NOMO-1 (cell line): ENCODE data around the gene CELF4.

Experiments
- DNase-seq, 2 experiments: peaks; one replicate each; lab custom pipeline; 2025; ENCODE audit not compliant: unreplicated experiment in 2 of 2; lab: John Stamatoyannopoulos, UW

Gene CELF4

DNA sequence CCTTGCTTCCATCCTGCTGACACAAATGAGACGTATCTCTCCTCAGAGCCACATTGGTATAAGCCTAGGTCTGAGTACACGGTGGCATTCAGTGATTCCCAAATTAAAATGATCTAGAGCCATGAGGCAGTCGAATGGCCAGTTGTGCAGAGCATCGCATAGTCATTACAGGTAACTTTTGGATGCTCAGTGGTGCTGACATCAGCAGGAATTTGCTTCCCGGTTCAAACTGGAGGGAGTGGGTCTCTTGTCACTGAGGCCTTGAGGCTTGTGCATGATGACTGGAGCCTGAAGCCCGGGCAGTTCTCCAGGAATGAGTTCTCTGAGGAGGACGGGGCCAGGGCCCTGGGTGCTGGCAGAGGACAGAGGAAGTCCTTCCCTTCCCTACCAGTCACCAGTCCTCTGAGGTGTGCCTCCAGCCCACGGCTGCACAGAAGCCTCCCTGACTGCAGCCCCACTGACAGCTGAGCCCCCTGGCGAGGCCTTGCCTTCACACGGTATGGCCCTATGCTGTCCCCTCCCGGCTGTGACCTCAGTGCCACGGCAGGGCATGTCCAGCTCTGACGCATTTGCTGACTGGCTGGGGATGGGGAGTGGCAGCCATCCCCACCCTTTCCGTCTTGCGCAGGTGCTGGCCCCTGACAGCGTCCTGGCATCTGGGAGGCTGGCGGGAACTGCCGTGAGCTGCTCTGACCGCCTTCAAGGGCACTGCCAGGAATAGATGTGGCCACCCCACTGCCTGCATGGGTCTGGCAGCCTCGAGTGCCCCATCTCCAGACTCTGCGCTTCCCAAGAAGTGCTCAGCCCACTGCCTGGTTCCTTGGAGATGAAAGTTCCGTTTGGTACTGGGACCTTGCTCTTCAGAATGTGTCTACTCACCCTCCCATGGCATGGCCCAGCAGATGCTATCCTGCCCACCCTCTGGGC is 117.4 kb downstream of the CELF4 start:
- DNase-seq, result no peak

DNA sequence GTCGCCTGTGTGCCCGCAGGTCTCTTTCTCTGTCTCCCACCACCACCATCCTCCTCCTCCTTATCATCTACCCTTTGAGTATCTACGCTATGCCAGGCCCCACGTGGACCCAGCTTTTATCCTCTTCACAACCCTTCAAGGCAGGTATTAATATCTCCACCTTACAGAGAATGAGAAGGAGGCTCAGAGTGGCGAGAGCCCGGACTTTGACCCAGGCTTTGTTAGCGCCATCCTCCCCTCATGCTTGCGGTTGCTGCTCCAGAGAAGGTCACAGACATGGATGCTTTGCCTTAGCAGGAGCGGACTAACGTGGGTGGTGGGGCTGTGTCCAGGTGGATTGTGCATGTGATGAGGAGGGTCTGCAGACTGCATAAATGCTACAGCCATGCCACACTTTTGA is 119.8 kb downstream of the CELF4 start:
- DNase-seq, result no peak

DNA sequence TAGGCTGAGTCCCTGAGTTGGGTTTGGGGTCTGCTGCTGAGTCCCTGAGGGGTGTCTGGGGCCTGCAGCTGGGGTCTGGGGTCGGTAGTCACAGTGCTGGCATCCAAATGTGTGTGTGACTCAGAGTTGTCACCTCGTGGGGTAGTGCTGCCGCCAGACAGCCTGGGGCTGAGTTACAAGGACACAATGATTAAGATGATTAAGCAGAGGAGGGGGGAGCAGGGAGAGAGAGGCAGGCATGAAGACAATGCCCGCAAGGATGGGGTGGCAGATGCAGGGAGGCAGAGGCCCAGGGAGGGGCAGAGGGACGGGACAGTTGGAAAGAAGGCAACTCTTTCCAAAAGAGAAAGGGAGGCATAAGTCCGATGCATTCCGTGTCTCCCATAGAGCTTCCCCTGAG is 120.2 kb downstream of the CELF4 start:
- no peak for DNase-seq

DNA sequence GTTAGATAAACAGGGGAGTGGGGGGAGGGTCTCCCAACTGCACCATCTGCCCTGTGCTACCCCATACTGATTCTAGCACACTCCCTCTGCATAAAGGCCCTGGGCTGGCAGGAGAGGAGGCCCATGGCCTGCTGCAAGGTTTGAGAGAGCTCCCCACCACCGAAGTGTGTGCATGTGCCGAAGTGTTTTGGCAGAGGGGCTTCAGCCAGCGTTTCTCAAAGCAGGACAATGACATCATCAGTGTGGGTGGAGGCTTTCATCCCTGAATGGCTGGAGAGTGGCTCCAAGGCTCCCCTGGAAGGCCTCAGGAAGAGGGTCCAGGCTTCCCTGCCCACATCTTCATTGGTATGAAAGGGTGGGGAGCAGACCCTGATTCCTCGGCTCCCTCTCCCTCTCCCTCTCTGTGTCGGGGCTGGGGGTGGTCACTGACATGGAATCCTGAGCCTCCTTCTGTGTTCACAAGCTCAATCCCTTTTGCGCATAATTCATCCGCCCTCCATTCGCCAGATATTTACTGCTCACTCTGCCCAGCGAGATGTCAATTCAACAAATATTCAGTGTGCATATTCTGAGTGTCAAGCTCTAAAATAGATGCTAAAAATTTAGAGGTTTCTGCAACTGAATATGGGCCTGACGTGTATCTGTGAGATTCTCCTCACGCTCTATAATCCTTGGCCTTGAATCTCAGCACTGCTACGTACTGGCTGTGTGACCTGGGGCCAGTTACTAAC is 122.1 kb downstream of the CELF4 start:
- DNase-seq, result no peak

DNA sequence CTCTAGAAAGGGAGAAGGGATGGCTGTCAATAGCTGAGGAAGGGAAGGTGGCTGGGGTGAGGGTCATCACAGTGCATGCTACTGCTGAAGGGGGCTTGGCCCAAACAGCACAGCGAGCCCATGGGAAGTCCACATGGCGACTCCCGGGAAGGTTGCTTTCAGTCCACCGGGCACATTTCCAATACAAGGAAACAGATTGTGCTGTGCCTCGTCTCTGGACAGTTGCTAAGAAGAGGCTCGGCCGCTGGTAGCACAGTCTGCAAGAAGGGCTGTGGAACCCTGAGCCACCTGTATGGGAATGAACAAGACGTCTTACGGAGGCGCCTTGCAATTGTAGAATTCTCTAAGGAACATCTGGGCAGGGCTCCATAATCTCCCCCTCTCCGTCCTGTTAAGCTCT is 123.1 kb downstream of the CELF4 start:
- DNase-seq, result no peak

DNA sequence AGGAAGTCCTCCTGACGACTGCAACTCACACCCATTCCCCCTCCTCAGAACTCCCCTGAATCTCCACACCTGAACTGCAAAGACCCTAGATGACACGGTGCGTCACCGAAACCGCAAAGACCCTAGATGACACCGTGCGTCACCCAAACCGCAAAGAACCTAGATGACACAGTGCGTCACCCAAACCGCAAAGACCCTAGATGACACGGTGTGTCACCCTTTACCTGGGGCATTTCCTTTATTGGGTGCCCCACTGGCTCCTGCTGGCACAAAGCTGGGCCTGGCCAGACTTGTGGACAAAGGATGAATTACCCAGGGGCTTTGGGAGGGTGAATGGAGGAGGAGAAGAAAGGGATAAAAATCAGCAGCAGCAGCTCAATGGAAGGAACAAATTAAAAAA is 123.8 kb downstream of the CELF4 start:
- DNase-seq, result no peak

DNA sequence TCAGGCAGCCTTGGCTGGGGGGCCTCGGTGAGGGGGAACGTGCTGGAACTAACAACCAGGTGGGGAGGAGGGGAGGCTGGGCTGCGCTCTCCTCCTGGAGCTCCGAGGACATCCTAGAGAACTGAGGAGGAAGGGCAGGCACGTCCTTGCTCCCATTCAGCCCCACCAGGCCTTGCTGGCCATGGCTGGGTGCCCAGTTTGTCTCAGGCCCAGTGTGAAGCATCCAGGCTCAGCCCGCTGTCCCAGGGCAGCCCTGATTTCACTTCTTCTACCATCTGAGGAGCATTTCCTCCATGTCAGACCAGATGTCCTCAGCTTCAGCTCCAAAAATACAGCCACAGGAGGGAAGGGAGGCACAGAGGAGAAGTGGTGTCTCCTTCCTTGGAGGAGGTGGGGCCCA is 125.4 kb downstream of the CELF4 start:
- DNase-seq, result no peak

DNA sequence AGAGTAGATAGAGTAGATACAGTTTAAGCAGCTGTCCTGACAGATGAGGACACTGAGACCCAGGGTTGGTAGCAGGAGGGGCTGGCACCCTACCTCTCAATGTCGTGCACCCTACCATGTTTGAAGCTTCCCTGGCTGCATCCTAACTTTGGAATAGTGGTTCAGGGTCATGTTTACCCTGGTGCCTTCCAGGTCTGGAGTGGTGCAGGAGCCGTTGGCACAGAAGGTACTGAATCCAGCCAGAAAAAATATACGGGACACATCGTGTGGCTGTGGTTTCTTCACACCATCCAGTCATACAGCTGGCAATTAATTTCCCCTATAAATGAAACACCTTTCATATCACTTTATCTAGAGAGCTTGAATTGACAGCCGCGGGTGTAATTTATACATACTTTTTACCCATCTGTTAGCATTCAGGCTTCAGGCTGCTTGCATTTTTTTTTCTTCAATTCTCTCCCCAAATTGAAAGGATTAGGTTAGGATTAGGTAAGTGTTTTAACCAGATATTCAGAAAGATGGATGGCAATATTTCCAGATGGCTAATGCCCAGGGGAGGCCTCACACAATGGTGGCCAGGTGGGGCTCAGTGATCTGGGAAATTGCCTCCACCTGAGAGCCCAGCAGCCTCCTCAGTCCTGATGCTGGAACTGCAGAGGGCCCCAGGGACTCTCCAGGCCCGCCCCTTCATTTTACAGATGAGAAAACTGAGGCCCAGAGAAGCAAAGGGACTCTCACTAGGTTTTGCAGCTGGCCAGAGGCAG is 127.0 kb downstream of the CELF4 start:
- no peak for DNase-seq

DNA sequence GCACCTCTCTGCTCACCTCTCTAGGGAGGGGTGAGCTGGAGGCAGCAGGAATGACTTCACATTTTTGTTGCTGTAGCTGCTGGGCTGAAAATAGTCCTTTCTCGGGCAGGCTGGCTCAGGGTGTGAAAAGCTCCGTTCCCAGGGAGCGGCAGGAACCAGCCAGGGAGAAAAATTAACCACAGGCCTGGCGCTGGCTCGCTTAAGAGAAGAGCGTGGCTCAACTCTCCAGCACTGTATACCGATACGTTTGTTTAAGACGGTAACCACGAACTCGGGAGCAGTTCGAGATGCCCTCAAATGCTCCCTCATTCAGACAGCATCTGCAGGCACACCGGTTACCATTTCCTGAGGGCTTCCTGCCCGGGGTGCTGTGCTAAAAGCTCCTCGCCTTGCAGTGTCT is 129.6 kb downstream of the CELF4 start:
- no peak for DNase-seq

DNA sequence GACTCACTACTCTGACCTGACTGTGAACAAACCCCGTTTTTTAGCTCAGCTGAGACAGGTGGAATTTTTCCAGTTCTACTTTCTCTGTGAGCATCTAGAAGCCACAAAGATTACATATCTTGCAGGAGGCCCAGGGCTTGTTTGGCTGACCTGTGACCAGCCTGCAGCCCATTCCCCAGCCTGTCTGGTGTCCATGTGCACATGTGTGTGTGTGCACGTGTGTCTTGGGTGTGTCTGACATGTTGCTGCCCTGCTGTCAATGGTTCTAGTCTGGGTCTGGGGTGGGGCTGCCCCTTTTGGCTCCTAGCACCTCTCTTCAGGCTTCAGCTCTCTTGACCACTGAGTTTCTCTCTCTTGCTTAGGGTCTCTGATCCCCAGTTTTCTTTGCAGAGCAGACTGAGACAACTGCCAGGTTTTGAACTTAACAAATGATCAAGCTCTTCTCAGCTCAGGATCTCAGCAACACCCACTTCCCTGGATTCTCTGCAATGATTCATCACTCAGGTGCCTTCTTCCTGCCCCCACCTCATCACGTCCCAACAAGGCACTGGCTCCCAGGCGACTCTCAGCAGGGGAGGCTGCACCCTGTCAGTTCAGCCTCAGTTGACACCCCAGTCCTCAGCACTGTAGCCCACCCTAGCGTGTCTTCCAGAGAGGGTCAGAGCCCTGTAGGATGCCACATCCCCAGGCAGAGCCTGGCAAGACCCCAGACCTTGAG is 130.3 kb downstream of the CELF4 start:
- DNase-seq, result no peak

DNA sequence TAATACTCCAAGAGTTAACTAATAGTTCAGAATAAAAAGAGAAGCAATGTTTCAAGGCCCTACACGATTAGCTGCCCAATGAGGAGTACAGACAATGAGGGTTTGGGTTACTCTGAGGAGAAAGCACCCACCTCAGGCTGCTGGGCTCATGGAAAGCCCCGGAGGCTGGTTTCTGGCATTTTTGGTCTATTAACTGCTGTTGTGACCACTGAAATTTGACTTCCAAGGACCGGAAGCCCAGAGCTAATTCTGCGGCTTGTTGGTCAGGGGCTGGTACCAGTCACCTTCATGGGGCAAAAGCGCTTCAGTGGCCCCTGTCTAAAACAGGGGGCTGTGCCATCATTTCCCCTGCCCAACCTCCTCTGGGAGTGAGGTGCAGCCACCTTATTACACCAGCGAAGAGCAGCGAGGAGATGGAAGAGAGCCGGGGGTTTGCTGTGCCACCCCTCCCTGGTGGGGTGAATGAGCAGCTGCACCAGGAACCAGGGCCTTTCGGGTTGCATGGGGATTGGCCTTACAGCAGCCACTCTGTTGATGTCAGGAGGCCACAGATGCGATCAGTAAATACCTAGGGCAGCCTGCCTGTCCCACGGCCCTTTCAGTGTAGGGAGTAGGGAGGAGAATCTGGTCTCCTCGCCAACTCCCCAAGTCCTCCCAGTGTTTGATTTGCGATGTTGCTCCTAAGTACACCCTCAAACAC is 131.3 kb downstream of the CELF4 start:
- DNase-seq, result no peak

DNA sequence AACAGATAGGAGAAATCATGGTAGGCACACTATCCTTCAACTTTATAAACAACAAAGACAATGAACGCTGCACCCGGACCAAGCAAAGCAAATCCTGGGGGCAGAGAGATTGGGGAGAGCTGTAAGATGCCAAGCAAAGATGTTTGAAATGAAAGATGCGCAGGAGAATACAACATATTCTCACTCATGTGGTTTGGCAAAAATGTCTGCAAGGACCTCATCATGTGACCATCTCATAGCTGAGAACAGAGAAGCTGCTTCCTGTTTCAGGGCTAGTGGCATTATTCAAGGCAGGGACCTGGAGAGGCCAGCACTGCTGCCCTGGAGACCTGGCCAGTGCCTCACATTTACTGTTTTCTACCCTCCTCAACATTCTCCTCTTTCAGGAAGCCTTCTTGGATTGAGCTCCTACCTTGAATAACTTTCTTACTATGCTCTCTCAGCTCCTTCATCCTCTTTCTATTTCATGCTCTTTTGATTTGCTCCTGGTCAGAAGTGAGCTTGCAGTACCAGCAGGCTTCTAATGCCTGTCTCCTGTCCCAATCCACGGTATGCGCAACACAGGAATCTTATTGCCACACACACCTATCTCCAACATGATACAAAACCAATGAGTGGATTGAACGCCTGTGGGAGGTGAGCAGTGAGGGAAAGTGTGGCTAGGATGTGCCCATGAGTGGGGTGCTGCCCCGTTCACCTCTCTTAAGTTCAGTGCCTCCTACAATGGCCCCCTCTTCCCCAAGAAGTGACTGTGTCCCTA is 133.0 kb downstream of the CELF4 start:
- no peak for DNase-seq

DNA sequence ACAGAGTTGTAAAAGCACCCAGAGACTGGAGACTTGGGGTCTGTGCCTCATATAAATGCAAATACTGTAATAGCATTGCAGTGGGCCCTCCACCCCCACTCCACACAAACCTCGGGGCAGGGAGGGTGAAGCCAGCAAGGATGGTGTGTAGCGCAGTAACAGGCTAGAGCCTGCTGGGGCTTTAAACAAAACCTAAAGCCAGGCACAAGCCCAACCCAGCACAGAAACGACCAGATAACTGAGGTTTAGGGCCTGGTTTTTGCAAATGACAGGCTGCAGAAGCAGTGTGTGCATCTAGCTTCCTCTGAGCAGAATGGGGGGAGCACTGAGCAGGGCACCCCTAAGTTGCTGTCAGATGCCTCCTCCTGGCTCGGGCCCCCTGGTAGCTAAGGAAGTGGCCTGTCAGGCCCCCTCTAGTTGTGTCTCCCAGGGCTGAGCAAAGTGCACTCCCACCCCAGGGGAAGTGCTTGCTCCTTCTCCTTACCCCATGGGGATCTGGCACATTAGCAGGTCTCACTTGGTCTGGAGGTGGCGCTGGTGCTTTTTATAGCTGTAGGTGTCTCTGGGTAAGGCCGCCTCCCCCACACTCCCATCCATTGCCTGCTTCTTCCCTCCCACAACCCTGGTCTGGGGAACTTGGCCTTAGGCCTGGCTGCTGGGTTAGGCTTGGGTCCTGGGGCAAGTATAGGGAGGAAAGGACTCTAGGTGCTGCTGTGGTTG is 135.1 kb downstream of the CELF4 start:
- DNase-seq, result no peak

DNA sequence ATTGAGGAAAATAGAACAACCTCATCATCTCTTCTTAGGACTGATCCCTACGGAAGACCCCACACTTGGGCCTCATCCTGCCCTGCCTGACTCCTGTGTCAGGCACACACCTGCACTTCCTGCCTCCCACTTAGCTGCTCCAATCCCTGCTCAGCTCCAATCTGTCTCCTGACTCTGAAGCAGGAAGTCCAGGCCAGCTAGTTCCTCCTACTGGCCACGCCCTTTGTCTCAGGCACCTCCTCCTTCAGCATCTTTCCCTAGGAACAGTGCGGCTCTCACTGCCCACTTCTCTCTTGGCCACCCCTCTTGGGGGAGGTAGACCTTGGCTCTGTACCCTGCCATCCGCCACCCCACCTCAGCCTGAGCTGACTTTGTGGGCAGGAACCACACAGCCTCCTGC is 135.8 kb downstream of the CELF4 start:
- no peak for DNase-seq

DNA sequence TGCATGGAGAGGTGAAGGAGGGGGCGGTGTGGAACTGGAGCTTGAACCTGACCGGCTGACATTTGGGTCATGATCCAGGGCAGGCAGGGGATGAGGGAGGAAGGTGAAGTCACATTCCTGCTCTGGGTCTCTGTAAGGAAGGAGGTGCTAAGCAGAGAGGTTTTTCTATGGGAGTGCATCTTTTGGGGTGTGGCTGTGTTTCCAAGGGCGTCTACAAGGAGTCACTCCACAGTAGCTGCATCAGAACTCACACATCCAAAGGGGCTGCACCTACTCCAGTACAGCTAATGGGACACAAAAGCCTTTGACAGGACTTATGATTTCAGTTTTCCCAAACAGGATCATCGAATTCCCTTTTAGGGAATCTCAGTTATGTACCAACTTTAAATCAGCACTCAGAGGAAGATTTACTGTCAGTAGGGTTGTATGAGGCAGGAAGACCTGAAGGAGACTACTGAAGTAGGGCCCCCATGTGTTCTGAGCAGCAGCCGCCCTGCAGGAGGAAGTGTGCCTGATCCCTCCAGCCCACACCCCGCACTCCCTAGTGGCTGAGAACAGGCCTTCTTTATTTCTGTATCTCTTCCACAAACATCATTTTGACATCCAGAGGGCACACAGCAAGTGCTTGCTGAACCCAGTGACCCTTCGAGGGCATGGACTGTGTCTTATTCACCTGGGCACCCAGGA is 137.2 kb downstream of the CELF4 start:
- no peak for DNase-seq

DNA sequence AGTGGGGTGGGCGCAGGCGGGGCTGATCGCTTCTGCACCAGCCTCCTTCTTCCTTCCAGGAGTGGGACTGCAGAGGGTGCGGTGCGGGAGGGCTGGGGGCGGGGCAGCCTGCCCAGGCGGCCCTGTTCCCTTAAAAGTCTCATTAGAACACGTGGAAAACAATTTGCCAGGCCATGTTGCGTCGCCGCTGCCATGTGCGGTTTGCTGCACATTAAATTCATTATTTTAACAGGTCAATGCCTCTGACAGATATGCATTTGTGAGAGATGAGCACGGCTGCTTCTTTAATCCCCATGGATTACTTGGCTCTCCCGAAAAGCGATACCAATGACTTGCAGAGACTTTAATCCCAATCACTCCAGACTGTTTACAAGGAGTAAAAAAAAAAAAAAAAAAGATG is 139.0 kb downstream of the CELF4 start:
- DNase-seq, result no peak

DNA sequence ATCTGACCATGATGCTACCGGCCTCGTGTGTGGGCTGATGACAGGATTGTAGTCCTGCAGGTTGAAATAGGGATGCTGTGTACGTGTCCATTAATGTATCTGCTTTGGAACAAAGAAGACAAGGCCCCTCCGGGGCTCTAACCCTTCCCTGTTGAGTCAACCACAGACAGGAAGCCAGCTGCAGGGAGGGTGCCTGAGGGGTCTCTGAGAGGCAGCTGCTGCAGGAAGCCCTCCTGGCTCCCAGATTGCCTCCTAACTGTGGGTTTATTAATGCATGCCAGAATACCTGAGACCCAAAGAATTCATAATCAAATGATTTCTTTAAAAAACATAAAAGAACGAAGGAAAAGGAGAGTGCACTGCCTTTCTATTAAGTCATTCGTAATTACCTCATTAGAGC is 140.4 kb downstream of the CELF4 start:
- no peak for DNase-seq

DNA sequence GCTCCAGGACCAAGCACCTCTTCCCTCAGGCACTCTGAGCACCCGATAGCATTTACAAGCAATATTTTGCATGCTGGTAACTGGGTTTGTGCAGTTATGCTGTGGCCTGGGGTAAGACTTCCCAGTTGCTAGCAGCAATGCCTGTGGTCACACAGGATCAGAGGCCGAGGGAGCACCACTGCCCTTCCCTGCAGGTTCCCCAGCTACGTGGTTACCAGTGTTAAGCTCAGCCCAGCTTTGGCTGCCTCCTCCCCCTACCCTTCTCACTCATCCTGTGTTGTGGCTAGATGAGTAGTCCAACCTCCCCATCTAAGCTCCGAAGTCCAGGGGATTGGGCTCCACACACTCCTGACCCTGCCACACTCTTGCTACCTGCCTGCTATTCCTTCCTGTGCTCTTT is 141.1 kb downstream of the CELF4 start:
- DNase-seq, result no peak
